Tibial artery (tissue), 4 donors: ENCODE results near the gene SLC24A4.
A peak's percentile ranks its signal among the peaks of the same experiment; 100 is the strongest.

Experiments
- DNase-seq, 2 donors: peaks; one replicate each; pipeline ENCODE4 v3.0.0-alpha.2; 2019
- H3K27ac ChIP-seq, 2 donors: fragments of 200-600 bp; sonication (generic) in 1 of 2; 1 replicate in 1 of 2; 2 replicates in 1 of 2; pipeline ENCODE4 v1.5.1; 2018 to 2019; ENCODE audit warnings: mild to moderate bottlenecking in 1 of 2
- H3K27me3 ChIP-seq, 2 donors: fragments of 200-600 bp; sonication (generic) in 1 of 2; one replicate each; pipeline versions ENCODE4 v1.5.1 to v1.6.0; 2016 to 2019
- H3K36me3 ChIP-seq, 3 donors: fragments of 200-600 bp; sonication (generic) in 2 of 3; one replicate each; pipeline ENCODE4 v1.5.1; 2016 to 2019; ENCODE audit warnings: mild to moderate bottlenecking in 2 of 3
- H3K4me1 ChIP-seq, 4 donors: fragments of 200-600 bp; sonication (generic) in 2 of 4; 1 replicate in 3 of 4; 2 replicates in 1 of 4; pipeline ENCODE4 v1.5.1; 2016 to 2019
- H3K4me3 ChIP-seq, 2 donors: fragments of 200-600 bp; sonication (generic) in 1 of 2; 1 replicate in 1 of 2; 2 replicates in 1 of 2; pipeline ENCODE4 v1.5.1; 2018 to 2019; ENCODE audit warnings: mild to moderate bottlenecking in 2 of 2
- H3K9me3 ChIP-seq, 3 donors: fragments of 200-600 bp; sonication (generic) in 1 of 3; one replicate each; pipeline ENCODE4 v1.5.1; 2016 to 2019
- intact Hi-C: fragments of 100-400 bp; cut with DNase I; formaldehyde crosslinking; loops from one replicate; pipeline ENCODE4 v1.15.0; 2023; ENCODE audit warnings: low total_unique reads
- TF ChIP-seq, protein P1 (sequence below), 2 experiments: fragments of 200-600 bp in 1 of 2; fragments of 450-650 bp in 1 of 2; IDR thresholded peaks; one replicate each; pipeline ENCODE4 v1.5.1; 2017 to 2019; ENCODE audit warnings: antibody characterized with exemption in 2 of 2, mild to moderate bottlenecking in 1 of 2, moderate library complexity in 1 of 2

SLC24A4 gene

DNA sequence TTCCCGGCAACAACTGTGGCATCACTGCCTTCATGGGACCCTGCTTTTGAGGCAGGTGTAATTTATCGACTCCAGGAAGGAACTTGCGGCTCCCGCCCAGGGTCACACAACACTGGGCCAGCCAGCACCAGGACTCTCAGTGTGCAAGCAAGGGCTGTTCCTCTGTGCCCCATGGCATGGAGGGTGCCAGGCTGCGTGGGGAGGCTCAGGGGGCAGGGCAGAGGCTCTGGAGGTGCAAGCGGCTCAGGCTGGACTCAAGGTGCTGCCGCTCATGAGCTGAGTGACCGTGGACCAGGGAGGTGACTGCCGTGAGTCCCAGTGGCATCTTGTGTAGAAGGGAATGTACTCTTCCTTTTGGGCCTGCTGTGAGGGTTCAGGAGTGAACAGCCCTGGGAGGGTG, 57.6 kb downstream of the SLC24A4 start:
- no peaks in the 10 kb centered on the region for H3K36me3 ChIP-seq
- no peaks in the 10 kb centered on the region for H3K9me3 ChIP-seq
- no peak overlapping the region for H3K27ac ChIP-seq
- TF ChIP-seq, protein P1, sequence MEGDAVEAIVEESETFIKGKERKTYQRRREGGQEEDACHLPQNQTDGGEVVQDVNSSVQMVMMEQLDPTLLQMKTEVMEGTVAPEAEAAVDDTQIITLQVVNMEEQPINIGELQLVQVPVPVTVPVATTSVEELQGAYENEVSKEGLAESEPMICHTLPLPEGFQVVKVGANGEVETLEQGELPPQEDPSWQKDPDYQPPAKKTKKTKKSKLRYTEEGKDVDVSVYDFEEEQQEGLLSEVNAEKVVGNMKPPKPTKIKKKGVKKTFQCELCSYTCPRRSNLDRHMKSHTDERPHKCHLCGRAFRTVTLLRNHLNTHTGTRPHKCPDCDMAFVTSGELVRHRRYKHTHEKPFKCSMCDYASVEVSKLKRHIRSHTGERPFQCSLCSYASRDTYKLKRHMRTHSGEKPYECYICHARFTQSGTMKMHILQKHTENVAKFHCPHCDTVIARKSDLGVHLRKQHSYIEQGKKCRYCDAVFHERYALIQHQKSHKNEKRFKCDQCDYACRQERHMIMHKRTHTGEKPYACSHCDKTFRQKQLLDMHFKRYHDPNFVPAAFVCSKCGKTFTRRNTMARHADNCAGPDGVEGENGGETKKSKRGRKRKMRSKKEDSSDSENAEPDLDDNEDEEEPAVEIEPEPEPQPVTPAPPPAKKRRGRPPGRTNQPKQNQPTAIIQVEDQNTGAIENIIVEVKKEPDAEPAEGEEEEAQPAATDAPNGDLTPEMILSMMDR (IDR thresholded peaks at IDR 0.05) = no peak
- no peak for DNase-seq
- H3K4me3 ChIP-seq = no peak overlapping the region
- no peaks in the 10 kb centered on the region for H3K4me1 ChIP-seq
- no peaks in the 10 kb centered on the region for H3K27me3 ChIP-seq
- intact Hi-C loops = no loop called here

DNA sequence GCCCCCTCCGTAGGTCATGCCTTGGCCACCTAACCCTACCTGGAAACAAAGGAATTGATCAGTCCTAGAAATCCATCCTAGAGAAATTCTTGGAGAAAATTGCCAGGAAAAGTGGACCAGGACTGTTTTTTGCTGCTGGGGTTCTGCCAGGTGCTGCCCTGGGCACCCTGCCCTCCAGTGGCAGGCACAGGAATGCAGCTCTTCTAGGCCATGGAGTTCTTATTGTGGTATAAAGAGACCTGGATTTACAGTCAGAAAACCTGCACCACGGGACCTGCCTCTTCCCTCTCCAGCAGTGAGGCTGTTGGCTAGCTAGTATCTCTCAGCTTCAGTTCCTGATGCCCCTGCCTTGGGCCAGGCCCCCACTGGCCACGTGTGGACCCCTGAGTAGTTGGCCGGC, 59.7 kb downstream of the SLC24A4 start:
- DNase-seq = no peak
- H3K27ac ChIP-seq = no peak overlapping the region
- H3K4me3 ChIP-seq = no peak overlapping the region
- H3K27me3 ChIP-seq = no peaks in the 10 kb centered on the region
- no peaks in the 10 kb centered on the region for H3K9me3 ChIP-seq
- no peaks in the 10 kb centered on the region for H3K4me1 ChIP-seq
- no peaks in the 10 kb centered on the region for H3K36me3 ChIP-seq
- intact Hi-C loops = no loop called here
- TF ChIP-seq, protein P1 (IDR thresholded peaks at IDR 0.05) = peak in 1 of 2 experiments; percentile 19

DNA sequence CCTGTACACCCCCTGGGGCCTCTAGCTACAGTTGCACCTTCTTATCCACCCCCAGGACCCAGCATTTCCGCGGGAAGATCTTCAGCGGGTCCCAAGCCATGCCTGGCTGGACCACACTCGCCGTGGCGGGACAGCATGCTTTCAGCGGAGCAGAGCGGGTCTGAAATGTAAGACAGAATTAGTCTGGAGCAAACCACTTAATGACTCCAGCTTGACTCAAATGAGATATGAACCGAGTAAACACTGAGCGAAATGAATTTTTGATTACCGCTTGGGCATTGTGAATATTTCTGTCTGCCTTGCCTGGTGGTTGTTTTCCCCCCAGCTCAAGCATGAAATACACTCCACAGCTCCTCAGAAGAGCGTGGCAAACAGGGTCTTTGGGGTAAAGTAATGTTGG, 60.8 kb downstream of the SLC24A4 start:
- Histone ChIP-seq H3K4me1 (no peaks in the 10 kb centered on the region), H3K27ac (no peak overlapping the region), H3K4me3 (no peak overlapping the region), H3K9me3 (no peaks in the 10 kb centered on the region), H3K27me3 (no peaks in the 10 kb centered on the region), H3K36me3 (no peaks in the 10 kb centered on the region)
- TF ChIP-seq, protein P1 (IDR thresholded peaks at IDR 0.05) = no peak
- DNase-seq = no peak
- intact Hi-C loops = no loop called here

DNA sequence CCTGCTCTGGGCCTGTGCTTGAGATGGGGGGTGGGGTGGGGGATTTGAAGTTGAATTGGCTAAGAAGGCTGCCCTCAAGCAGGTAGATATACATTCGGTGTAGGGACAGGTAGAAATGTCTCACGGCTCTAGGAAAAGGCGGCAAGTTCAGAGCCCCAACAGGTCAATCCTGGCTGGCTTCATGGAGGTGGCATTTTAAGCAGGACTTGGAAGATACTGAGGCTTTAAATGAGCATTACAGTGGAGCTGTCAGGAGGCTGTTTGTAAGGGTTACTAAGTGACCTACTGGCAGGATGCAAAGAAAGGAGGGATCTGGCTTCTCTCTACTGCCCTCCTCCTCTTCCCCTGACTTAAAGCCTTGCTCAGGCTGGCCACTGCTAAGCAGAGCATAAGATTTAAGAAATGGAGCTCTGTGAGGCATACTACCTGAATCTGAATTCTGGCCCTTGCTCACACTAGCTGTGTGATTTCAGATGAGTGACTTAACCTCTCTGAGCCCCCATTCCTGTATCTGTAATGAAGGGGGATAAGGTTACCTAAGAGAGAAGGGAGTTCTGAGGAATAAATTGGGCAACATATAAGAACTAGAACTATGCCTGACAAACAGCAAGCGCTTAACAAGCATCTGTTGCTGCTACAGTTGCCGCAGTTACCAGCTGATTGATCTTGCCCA, 61.6 kb downstream of the SLC24A4 start:
- Histone ChIP-seq H3K4me3 (no peak overlapping the region), H3K4me1 (no peaks in the 10 kb centered on the region), H3K36me3 (no peaks in the 10 kb centered on the region), H3K9me3 (no peaks in the 10 kb centered on the region), H3K27me3 (no peaks in the 10 kb centered on the region), H3K27ac (no peak overlapping the region)
- no peak for DNase-seq
- TF ChIP-seq, protein P1 (IDR thresholded peaks at IDR 0.05) = no peak
- intact Hi-C loops = no loop called here

DNA sequence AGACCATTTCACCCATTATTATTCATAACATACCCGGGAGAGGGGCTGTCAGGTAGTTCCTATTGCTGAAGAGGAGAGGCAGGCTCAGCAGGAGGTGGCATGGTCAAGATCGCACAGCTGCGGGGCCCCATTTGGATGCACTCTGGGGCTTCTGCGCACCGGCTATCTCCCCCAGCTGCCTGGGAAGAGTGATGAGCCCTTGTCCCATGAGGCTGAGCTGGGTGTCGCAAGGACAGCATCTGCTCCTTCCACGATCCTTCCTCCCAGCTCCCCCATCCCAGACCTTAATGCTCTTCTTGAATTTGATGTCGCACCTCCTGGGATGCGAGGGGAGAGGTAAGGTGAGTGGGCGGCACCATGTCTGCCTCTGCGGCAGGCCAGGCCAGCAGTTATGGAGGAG, 62.6 kb downstream of the SLC24A4 start:
- no peak for DNase-seq
- TF ChIP-seq, protein P1 (IDR thresholded peaks at IDR 0.05) = no peak
- Histone ChIP-seq H3K4me3 (no peak overlapping the region), H3K4me1 (no peaks in the 10 kb centered on the region), H3K9me3 (peaks cover 0 to 1% (median 0%) of the 10 kb centered on the region in 3 donors), H3K27ac (no peak overlapping the region), H3K36me3 (no peaks in the 10 kb centered on the region), H3K27me3 (no peaks in the 10 kb centered on the region)
- intact Hi-C loops = no loop called here

DNA sequence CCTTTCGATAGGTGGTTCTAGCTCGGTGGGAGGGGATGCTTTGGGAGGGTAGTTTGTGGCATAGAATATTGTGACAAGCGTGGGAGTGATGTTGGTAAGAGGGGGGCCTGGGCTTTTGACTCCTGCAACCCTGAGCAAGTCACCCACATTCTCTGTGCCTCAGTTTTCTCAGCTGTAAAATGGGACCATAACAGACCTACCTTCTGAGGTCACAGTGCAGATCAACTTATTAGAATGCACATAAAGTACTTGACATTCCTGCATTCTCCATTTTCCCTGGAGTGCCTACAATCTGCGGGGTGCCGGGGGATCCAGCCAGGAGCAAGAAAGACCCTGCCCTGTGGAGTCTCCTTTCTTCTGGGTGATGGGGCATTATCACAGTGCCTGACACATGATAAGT, 63.2 kb downstream of the SLC24A4 start:
- Histone ChIP-seq H3K4me3 (no peak overlapping the region), H3K27ac (no peak overlapping the region), H3K4me1 (no peaks in the 10 kb centered on the region), H3K9me3 (peaks cover 0 to 7% (median 0%) of the 10 kb centered on the region in 3 donors), H3K27me3 (no peaks in the 10 kb centered on the region), H3K36me3 (no peaks in the 10 kb centered on the region)
- intact Hi-C loops = no loop called here
- DNase-seq = no peak
- TF ChIP-seq, protein P1 (IDR thresholded peaks at IDR 0.05) = no peak
